Nephron progenitor cell (in vitro differentiated cells): ENCODE results near the gene DPF3.
A peak's percentile ranks its signal among the peaks of the same experiment; 100 is the strongest.

Experiments
- DNase-seq: peaks from one replicate; pipeline ENCODE4 v3.0.0; 2021
- H3K27ac Mint-ChIP-seq: 2 replicates; pipeline ENCODE4 v1.8.0; 2021; ENCODE audit warnings: mild to moderate bottlenecking, moderate library complexity, mixed read lengths
- H3K27me3 Mint-ChIP-seq: 2 replicates; pipeline ENCODE4 v1.8.0; 2021; ENCODE audit warnings: mild to moderate bottlenecking, low read depth, mixed read lengths; ENCODE audit not compliant: poor library complexity
- H3K36me3 Mint-ChIP-seq: 2 replicates; pipeline ENCODE4 v1.8.0; 2021; ENCODE audit warnings: low read depth, mixed read lengths
- H3K4me1 Mint-ChIP-seq: 2 replicates; pipeline ENCODE4 v1.8.0; 2021; ENCODE audit warnings: mixed read lengths
- H3K4me3 Mint-ChIP-seq: 2 replicates; pipeline ENCODE4 v1.8.0; 2021; ENCODE audit warnings: mild to moderate bottlenecking, moderate library complexity, mixed read lengths
- H3K9me3 Mint-ChIP-seq: 2 replicates; pipeline ENCODE4 v1.8.0; 2021; ENCODE audit warnings: mild to moderate bottlenecking, moderate library complexity, mixed read lengths
- CTCF ChIP-seq: fragments of 200-600 bp; sonication (generic); IDR thresholded peaks from 2 replicates; pipeline ENCODE4 v1.5.0; 2021; ENCODE audit warnings: antibody characterized with exemption

Gene DPF3

GRCh38 chr14:72688990-72689671 is 204.8 kb downstream of the DPF3 start:
- Mint-ChIP-seq H3K27me3 (peaks cover 12% of the 10 kb centered on the region), H3K9me3 (peaks cover 10% of the 10 kb centered on the region), H3K36me3 (peaks cover 71% of the 10 kb centered on the region), H3K4me3 (no peak overlapping the region), H3K27ac (peak overlapping the region; percentile 78), H3K4me1 (peaks cover 35% of the 10 kb centered on the region)
- TF ChIP-seq CTCF: no peak
- DNase-seq: no peak

GRCh38 chr14:72686832-72687231 is 207.1 kb downstream of the DPF3 start:
- H3K9me3 Mint-ChIP-seq: peaks cover 10% of the 10 kb centered on the region
- H3K36me3 Mint-ChIP-seq: peaks cover 62% of the 10 kb centered on the region
- H3K4me1 Mint-ChIP-seq: peaks cover 35% of the 10 kb centered on the region
- H3K27ac Mint-ChIP-seq: no peak overlapping the region
- DNase-seq: no peak
- no peak for TF ChIP-seq CTCF
- H3K4me3 Mint-ChIP-seq: no peak overlapping the region
- H3K27me3 Mint-ChIP-seq: peaks cover 16% of the 10 kb centered on the region

GRCh38 chr14:72686101-72686500 is 207.8 kb downstream of the DPF3 start:
- H3K9me3 Mint-ChIP-seq: peaks cover 5% of the 10 kb centered on the region
- no peak overlapping the region for H3K4me3 Mint-ChIP-seq
- no peak for TF ChIP-seq CTCF
- peaks cover 41% of the 10 kb centered on the region for H3K4me1 Mint-ChIP-seq
- H3K27me3 Mint-ChIP-seq: peaks cover 16% of the 10 kb centered on the region
- no peak for DNase-seq
- no peak overlapping the region for H3K27ac Mint-ChIP-seq
- peaks cover 55% of the 10 kb centered on the region for H3K36me3 Mint-ChIP-seq

- peaks cover 16% of the 10 kb centered on the region for H3K27me3 Mint-ChIP-seq
- no peak overlapping the region for H3K4me3 Mint-ChIP-seq
- peaks cover 42% of the 10 kb centered on the region for H3K4me1 Mint-ChIP-seq
- no peak for TF ChIP-seq CTCF
- no peak overlapping the region for H3K27ac Mint-ChIP-seq
- peaks cover 49% of the 10 kb centered on the region for H3K36me3 Mint-ChIP-seq
- H3K9me3 Mint-ChIP-seq: peaks cover 5% of the 10 kb centered on the region
- DNase-seq: no peak
Measured at GRCh38 chr14:72685456-72685855, 208.4 kb downstream of the DPF3 start.

GRCh38 chr14:72683787-72684186 is 210.1 kb downstream of the DPF3 start:
- no peak overlapping the region for H3K27ac Mint-ChIP-seq
- peaks cover 42% of the 10 kb centered on the region for H3K4me1 Mint-ChIP-seq
- peaks cover 11% of the 10 kb centered on the region for H3K27me3 Mint-ChIP-seq
- no peak overlapping the region for H3K4me3 Mint-ChIP-seq
- H3K9me3 Mint-ChIP-seq: peaks cover 5% of the 10 kb centered on the region
- no peak for DNase-seq
- peaks cover 48% of the 10 kb centered on the region for H3K36me3 Mint-ChIP-seq
- no peak for TF ChIP-seq CTCF

GRCh38 chr14:72682188-72682587 is 211.7 kb downstream of the DPF3 start:
- Mint-ChIP-seq H3K4me3 (no peak overlapping the region), H3K27ac (no peak overlapping the region), H3K9me3 (peaks cover 9% of the 10 kb centered on the region), H3K36me3 (peaks cover 50% of the 10 kb centered on the region), H3K27me3 (peaks cover 9% of the 10 kb centered on the region), H3K4me1 (peaks cover 34% of the 10 kb centered on the region)
- no peak for TF ChIP-seq CTCF
- no peak for DNase-seq
